Breast epithelium (tissue), 3 donors: Measurements from ENCODE around the gene STK32A.

ENCODE experiments used
- POLR2A ChIP-seq: fragments of 450-650 bp; IDR thresholded peaks from one replicate; pipeline ENCODE4 v1.6.1; 2016; ENCODE audit warnings: antibody characterized with exemption, mild to moderate bottlenecking, moderate library complexity
- POLR2AphosphoS5 ChIP-seq, 3 donors: sonication (generic); formaldehyde crosslinking; IDR thresholded peaks; one replicate each; pipeline ENCODE4 v1.6.1; 2017; ENCODE audit warnings: antibody characterized with exemption in 3 of 3
- TF ChIP-seq, protein P1 (sequence below), 3 donors: fragments of 450-650 bp; IDR thresholded peaks; one replicate each; pipeline ENCODE4 v1.5.1; 2016 to 2017; ENCODE audit warnings: antibody characterized with exemption in 3 of 3, mild to moderate bottlenecking in 3 of 3, moderate library complexity in 3 of 3

DNA sequence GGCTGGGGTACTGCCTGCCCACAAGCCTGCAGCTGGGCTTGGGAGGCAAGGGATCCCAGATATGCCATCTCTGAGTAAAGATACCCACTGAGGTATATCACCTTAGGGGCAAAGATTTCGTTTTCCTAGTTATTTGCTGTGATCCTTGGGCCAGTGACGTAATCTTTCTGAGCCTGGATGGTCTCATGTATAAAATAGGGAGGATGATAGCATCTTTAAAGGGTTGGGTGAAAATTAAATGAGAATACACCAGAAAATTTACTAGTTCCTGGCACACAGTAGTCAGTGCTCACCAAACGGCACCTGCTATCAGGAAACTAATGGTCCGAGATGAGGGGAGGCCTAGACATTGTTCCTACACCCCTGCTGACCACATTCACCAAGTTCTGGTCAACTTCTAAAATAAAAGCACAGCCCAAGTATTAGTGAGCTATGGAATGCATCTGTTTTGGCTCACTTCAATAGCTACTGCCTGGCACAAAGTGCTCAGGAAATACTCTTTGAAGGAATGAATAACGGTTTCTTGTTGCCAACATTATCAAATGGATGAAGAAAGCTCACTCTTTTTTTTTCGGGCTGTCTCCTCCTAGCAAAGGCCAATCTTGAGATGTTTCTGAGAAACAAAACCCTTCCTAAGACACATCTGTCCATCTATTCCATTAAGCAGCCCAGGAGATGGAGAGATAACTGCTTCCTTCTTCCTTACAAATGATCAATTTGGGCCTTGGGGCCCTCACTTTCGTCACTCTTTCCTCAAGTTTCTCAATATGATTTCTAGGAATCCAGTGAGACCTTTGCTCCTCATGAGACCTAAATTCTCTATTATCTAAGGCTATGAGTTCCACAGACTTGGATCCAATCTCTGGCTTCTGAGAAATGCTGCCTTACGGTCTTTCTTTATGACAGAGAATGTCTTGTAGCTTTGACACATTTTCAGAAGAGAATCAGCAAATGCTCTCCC lies 176.8 kb downstream of the STK32A start:
- TF ChIP-seq POLR2AphosphoS5 (IDR thresholded peaks at IDR 0.05) (no peak), POLR2A (no peak)
- TF ChIP-seq, protein P1, sequence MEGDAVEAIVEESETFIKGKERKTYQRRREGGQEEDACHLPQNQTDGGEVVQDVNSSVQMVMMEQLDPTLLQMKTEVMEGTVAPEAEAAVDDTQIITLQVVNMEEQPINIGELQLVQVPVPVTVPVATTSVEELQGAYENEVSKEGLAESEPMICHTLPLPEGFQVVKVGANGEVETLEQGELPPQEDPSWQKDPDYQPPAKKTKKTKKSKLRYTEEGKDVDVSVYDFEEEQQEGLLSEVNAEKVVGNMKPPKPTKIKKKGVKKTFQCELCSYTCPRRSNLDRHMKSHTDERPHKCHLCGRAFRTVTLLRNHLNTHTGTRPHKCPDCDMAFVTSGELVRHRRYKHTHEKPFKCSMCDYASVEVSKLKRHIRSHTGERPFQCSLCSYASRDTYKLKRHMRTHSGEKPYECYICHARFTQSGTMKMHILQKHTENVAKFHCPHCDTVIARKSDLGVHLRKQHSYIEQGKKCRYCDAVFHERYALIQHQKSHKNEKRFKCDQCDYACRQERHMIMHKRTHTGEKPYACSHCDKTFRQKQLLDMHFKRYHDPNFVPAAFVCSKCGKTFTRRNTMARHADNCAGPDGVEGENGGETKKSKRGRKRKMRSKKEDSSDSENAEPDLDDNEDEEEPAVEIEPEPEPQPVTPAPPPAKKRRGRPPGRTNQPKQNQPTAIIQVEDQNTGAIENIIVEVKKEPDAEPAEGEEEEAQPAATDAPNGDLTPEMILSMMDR (IDR thresholded peaks at IDR 0.05) = no peak
